Central memory CD4-positive, alpha-beta T cell (primary cell): ENCODE data around the gene DDX31.

Source experiments
- DNase-seq: peaks from one replicate; pipeline ENCODE4 v3.0.0; 2022

DDX31 gene

GRCh38 chr9:132632413-132633129 lies 37.2 kb downstream of the DDX31 start:
- no peak for DNase-seq

- no peak for DNase-seq
These were observed 38.1 kb downstream of the DDX31 start for GRCh38 chr9:132631685-132632084.

- DNase-seq: no peak
These were observed 38.5 kb downstream of the DDX31 start for GRCh38 chr9:132631280-132631679.

- DNase-seq: no peak
These were observed 39.0 kb downstream of the DDX31 start for GRCh38 chr9:132630811-132631210.

GRCh38 chr9:132630116-132630515 lies 39.7 kb downstream of the DDX31 start:
- no peak for DNase-seq

- DNase-seq: no peak
These were observed 41.0 kb downstream of the DDX31 start for GRCh38 chr9:132628746-132629145.

GRCh38 chr9:132627594-132627993 lies 42.2 kb downstream of the DDX31 start:
- no peak for DNase-seq

- DNase-seq: no peak
These were observed 42.7 kb downstream of the DDX31 start for GRCh38 chr9:132627106-132627505.

GRCh38 chr9:132626285-132626684 lies 43.5 kb downstream of the DDX31 start:
- no peak for DNase-seq

GRCh38 chr9:132622159-132622558 lies 47.6 kb downstream of the DDX31 start:
- no peak for DNase-seq

GRCh38 chr9:132616725-132617124 lies 53.1 kb downstream of the DDX31 start:
- no peak for DNase-seq

- no peak for DNase-seq
These were observed 54.0 kb downstream of the DDX31 start for GRCh38 chr9:132615774-132616173.

- DNase-seq: no peak
These were observed 55.5 kb downstream of the DDX31 start for GRCh38 chr9:132614324-132614723.

GRCh38 chr9:132610661-132611060 lies 59.1 kb downstream of the DDX31 start:
- DNase-seq: no peak

- no peak for DNase-seq
These were observed 60.0 kb downstream of the DDX31 start for GRCh38 chr9:132609829-132610228.

GRCh38 chr9:132609184-132609583 lies 60.6 kb downstream of the DDX31 start:
- no peak for DNase-seq

GRCh38 chr9:132606066-132606465 lies 63.7 kb downstream of the DDX31 start:
- DNase-seq: no peak

- no peak for DNase-seq
These were observed 64.4 kb downstream of the DDX31 start for GRCh38 chr9:132605387-132605786.

- no peak for DNase-seq
These were observed 67.6 kb downstream of the DDX31 start for GRCh38 chr9:132602207-132602606.

GRCh38 chr9:132600326-132600984 lies 69.3 kb downstream of the DDX31 start:
- DNase-seq: no peak

GRCh38 chr9:132597073-132597775 lies 72.6 kb downstream of the DDX31 start:
- no peak for DNase-seq

GRCh38 chr9:132596200-132596599 lies 73.6 kb downstream of the DDX31 start:
- DNase-seq: no peak

- DNase-seq: no peak
These were observed 74.5 kb downstream of the DDX31 start for GRCh38 chr9:132595319-132595718.

GRCh38 chr9:132594412-132594811 lies 75.4 kb downstream of the DDX31 start:
- no peak for DNase-seq
